SK-N-SH (cell line): ENCODE data around the gene MON2. TPM values are rescaled to one million over a fixed set of nuclear protein-coding genes. Genes with fewer than 3 reads are reported as not detected.
A peak's percentile ranks its signal among the peaks of the same experiment; 100 is the strongest.

ENCODE experiments used
- CTCF ChIA-PET: fragments of 300-600, 350-600 bp; formaldehyde crosslinking; extraction: SDS; loops from one replicate; lab custom pipeline; 2021; lab: Yijun Ruan, JAX
- POLR2A ChIA-PET: fragments of 350-600 bp; sonication (Branson Sonifier 250); formaldehyde crosslinking; extraction: SDS; loops from one replicate; lab custom pipeline; 2020; ENCODE audit warnings: antibody characterized with exemption, inconsistent platforms; lab: Yijun Ruan, JAX
- DNase-seq: peaks from one replicate; pipeline ENCODE4 v3.0.0; 2012
- H2AFZ ChIP-seq: fragments of 200-600 bp; sonication (generic); 2 replicates; pipeline ENCODE4 v1.8.1; 2016; ENCODE audit warnings: antibody characterized with exemption, mild to moderate bottlenecking, low read depth
- H3F3A ChIP-seq: fragments of 200-600 bp; sonication (generic); replicated peaks from 2 replicates; pipeline ENCODE3; 2016; ENCODE audit warnings: antibody characterized with exemption, mild to moderate bottlenecking; ENCODE audit not compliant: insufficient read depth
- H3K27ac ChIP-seq, 2 experiments: fragments of 200-500 bp in 1 of 2; fragments of 200-600 bp in 1 of 2; sonication (Bioruptor generic) in 1 of 2; sonication (generic), shearing (Covaris generic) in 1 of 2; 2 replicates each; pipeline versions ENCODE4 v1.5.1 to v1.6.1; 2014 to 2016; ENCODE audit warnings: low read depth in 2 of 2, inconsistent platforms in 1 of 2, low read length in 1 of 2, mild to moderate bottlenecking in 1 of 2, mixed read lengths in 1 of 2
- H3K27me3 ChIP-seq: fragments of 200-600 bp; sonication (generic), shearing (Covaris generic); 2 replicates; pipeline ENCODE4 v1.6.1; 2016; ENCODE audit warnings: mixed run types; ENCODE audit not compliant: insufficient read depth
- H3K36me3 ChIP-seq, 2 experiments: fragments of 200-500 bp in 1 of 2; fragments of 200-600 bp in 1 of 2; sonication (Bioruptor generic) in 1 of 2; sonication (generic) in 1 of 2; replicated peaks in 1 of 2; 2 replicates each; pipeline versions ENCODE3 to v1.5.1; 2014 to 2016; ENCODE audit warnings: low read length in 1 of 2, mild to moderate bottlenecking in 1 of 2; ENCODE audit not compliant: insufficient read depth in 2 of 2, control insufficient read depth in 1 of 2
- H3K4me1 ChIP-seq, 2 experiments: fragments of 200-500 bp in 1 of 2; fragments of 200-600 bp in 1 of 2; sonication (Bioruptor generic) in 1 of 2; sonication (generic), shearing (Covaris generic) in 1 of 2; 2 replicates each; pipeline versions ENCODE4 v1.5.1 to v1.6.1; 2014 to 2016; ENCODE audit warnings: low read depth in 1 of 2, low read length in 1 of 2, mixed run types in 1 of 2; ENCODE audit not compliant: insufficient read depth in 2 of 2, control insufficient read depth in 1 of 2
- H3K4me2 ChIP-seq: fragments of 200-600 bp; sonication (generic), shearing (Covaris generic); 2 replicates; pipeline ENCODE4 v1.6.1; 2017; ENCODE audit warnings: mixed run types
- H3K4me3 ChIP-seq, 2 experiments: fragments of 200-500 bp in 1 of 2; fragments of 200-600 bp in 1 of 2; sonication (Bioruptor generic) in 1 of 2; sonication (generic), shearing (Covaris generic) in 1 of 2; 2 replicates each; pipeline versions ENCODE4 v1.5.1 to v1.8.1; 2014 to 2016; ENCODE audit warnings: low read depth in 2 of 2, inconsistent platforms in 1 of 2, low read length in 1 of 2, mild to moderate bottlenecking in 1 of 2, mixed read lengths in 1 of 2, moderate library complexity in 1 of 2
- H3K79me2 ChIP-seq: fragments of 200-600 bp; sonication (generic); 2 replicates; pipeline ENCODE4 v1.8.1; 2017; ENCODE audit warnings: mild to moderate bottlenecking; ENCODE audit not compliant: insufficient read depth
- H3K9ac ChIP-seq: fragments of 200-600 bp; sonication (generic); 2 replicates; pipeline ENCODE4 v1.6.1; 2017; ENCODE audit warnings: mixed run types
- H3K9me2 ChIP-seq: fragments of 200-600 bp; sonication (generic); 2 replicates; pipeline ENCODE4 v1.6.1; 2017; ENCODE audit warnings: mixed run types
- H3K9me3 ChIP-seq: fragments of 200-600 bp; sonication (generic); 2 replicates; pipeline ENCODE4 v1.6.1; 2017; ENCODE audit warnings: mixed run types, mild to moderate bottlenecking, moderate library complexity
- H4K20me1 ChIP-seq: fragments of 200-600 bp; sonication (generic); 2 replicates; pipeline ENCODE4 v1.6.1; 2017; ENCODE audit warnings: mild to moderate bottlenecking, mixed run types; ENCODE audit not compliant: insufficient read depth
- CTCF ChIP-seq: fragments of 200-600 bp; sonication (generic); IDR thresholded peaks from 2 replicates; pipeline ENCODE4 v1.6.1; 2017; ENCODE audit warnings: antibody characterized with exemption, mild to moderate bottlenecking, moderate library complexity
- ELF1 ChIP-seq: IDR thresholded peaks from 2 replicates; pipeline ENCODE4 v1.4.0; 2012
- FOSL2 ChIP-seq: IDR thresholded peaks from 2 replicates; pipeline ENCODE4 v1.4.0; 2012; ENCODE audit warnings: low read depth, mild to moderate bottlenecking, moderate library complexity, borderline replicate concordance
- FOXJ3 ChIP-seq: sonication (generic); formaldehyde crosslinking; IDR thresholded peaks from 2 replicates; pipeline ENCODE4 v1.5.1; 2020; ENCODE audit warnings: mild to moderate bottlenecking, missing genetic modification reagents
- FOXM1 ChIP-seq: IDR thresholded peaks from 2 replicates; pipeline ENCODE4 v1.4.0; 2012; ENCODE audit warnings: low read depth, mild to moderate bottlenecking
- IRF3 ChIP-seq: fragments of 150-350 bp; IDR thresholded peaks from 2 replicates; pipeline ENCODE4 v1.6.1; 2016; ENCODE audit warnings: mild to moderate bottlenecking, low read depth, low read length
- JUND ChIP-seq: IDR thresholded peaks from 2 replicates; pipeline ENCODE4 v1.4.0; 2012
- NFIC ChIP-seq: IDR thresholded peaks from 2 replicates; pipeline ENCODE4 v1.4.0; 2012; ENCODE audit warnings: borderline replicate concordance
- POLR2AphosphoS5 ChIP-seq: IDR thresholded peaks from 2 replicates; pipeline ENCODE4 v1.6.1; 2012; ENCODE audit warnings: low read depth, low read length
- RCOR1 ChIP-seq: fragments of 150-350 bp; IDR thresholded peaks from 2 replicates; pipeline ENCODE4 v1.6.1; 2017; ENCODE audit warnings: antibody characterized with exemption, low read length
- REST ChIP-seq: IDR thresholded peaks from 2 replicates; pipeline ENCODE4 v1.6.1; 2012; ENCODE audit warnings: mild to moderate bottlenecking, low read depth, low read length, moderate library complexity
- RFX5 ChIP-seq: IDR thresholded peaks from 2 replicates; pipeline ENCODE4 v1.6.1; 2012; ENCODE audit warnings: mild to moderate bottlenecking, improper control_type of control experiment, low read length
- TAF1 ChIP-seq: IDR thresholded peaks from 2 replicates; pipeline ENCODE4 v1.6.1; 2012; ENCODE audit warnings: low read depth, mild to moderate bottlenecking, low read length, moderate library complexity, borderline replicate concordance
- TEAD4 ChIP-seq: IDR thresholded peaks from 2 replicates; pipeline ENCODE4 v1.4.0; 2012; ENCODE audit warnings: mild to moderate bottlenecking, borderline replicate concordance; ENCODE audit not compliant: insufficient read depth
- USF1 ChIP-seq: IDR thresholded peaks from 2 replicates; pipeline ENCODE4 v1.4.0; 2012; ENCODE audit warnings: low read depth, borderline replicate concordance
- USF2 ChIP-seq: fragments of 150-350 bp; IDR thresholded peaks from 2 replicates; pipeline ENCODE4 v1.6.1; 2017; ENCODE audit warnings: antibody characterized with exemption, low read length, low read depth, borderline replicate concordance
- WGBS: methylation state at CpG from one replicate; pipeline ENCODE4 v1.1.6; 2017; ENCODE audit warnings: low lambda C conversion rate; 5-methylcytosine and 5-hydroxymethylcytosine counted together
- polyA plus RNA-seq, 3 experiments: library from polyadenylated mRNA; depleted of rRNA; stranded (reverse); fragments of >200 nt; gene quantifications; 2 replicates each; pipeline ENCODE4 v1.2.3, GENCODE V29; 2012

Gene MON2
- polyA plus RNA-seq, 1 of the 3 experiments (the other 2 are of a cell fraction) = 4.4 TPM

- POLR2A ChIA-PET = no interaction called here
- H3K9ac ChIP-seq = no peak overlapping the region
- H3K4me1 ChIP-seq = no peaks in the 10 kb centered on the region; a peak in 2 of 4 replicates
- TF ChIP-seq ELF1 (no peak), CTCF (peak; percentile 26), JUND (no peak), TAF1 (no peak), NFIC (no peak)
- no peak overlapping the region for H3K27ac ChIP-seq
- H3K4me3 ChIP-seq = no peak overlapping the region
- H3K9me2 ChIP-seq = no peaks in the 10 kb centered on the region
- no peak for DNase-seq
- no peaks in the 10 kb centered on the region for H3K9me3 ChIP-seq
- peaks cover 14 to 47% of the 10 kb centered on the region in 2 experiments for H3K36me3 ChIP-seq
- no peaks in the 10 kb centered on the region for H4K20me1 ChIP-seq
- no peaks in the 10 kb centered on the region for H3F3A ChIP-seq
- no peak overlapping the region for H2AFZ ChIP-seq
- 91% methylated on average over 2 of the region's 2 CpGs for WGBS
- no peaks in the 10 kb centered on the region; the same call in 1 of the 2 replicates for H3K79me2 ChIP-seq
- no peaks in the 10 kb centered on the region for H3K27me3 ChIP-seq
- no peak overlapping the region for H3K4me2 ChIP-seq
- CTCF ChIA-PET = interaction anchor here (1.5 kb wide), 1 partner anchor 271 kb away, joined by 4 read pairs; no protein-coding TSS in a partner anchor
Observed at GRCh38 chr12:62522984-62523383, 56.4 kb downstream of the MON2 start.

GRCh38 chr12:62523619-62524018, 57.0 kb downstream of the MON2 start:
- Histone ChIP-seq H4K20me1 (no peaks in the 10 kb centered on the region), H3K9ac (no peak overlapping the region), H3K4me1 (no peaks in the 10 kb centered on the region; a peak in 2 of 4 replicates), H3K36me3 (peaks cover 20 to 49% of the 10 kb centered on the region in 2 experiments), H3K9me2 (no peaks in the 10 kb centered on the region), H3K27ac (no peak overlapping the region), H3F3A (no peaks in the 10 kb centered on the region), H3K79me2 (peaks cover 1% of the 10 kb centered on the region), H3K4me3 (no peak overlapping the region), H3K4me2 (no peak overlapping the region), H3K27me3 (no peaks in the 10 kb centered on the region), H2AFZ (no peak overlapping the region), H3K9me3 (no peaks in the 10 kb centered on the region)
- 84% methylated on average over 1 of the region's 1 CpG for WGBS
- DNase-seq = no peak
- TF ChIP-seq FOSL2 = no peak
- TF ChIP-seq POLR2AphosphoS5 = no peak
- no peak for TF ChIP-seq REST
- TF ChIP-seq USF1 = no peak
- no peak for TF ChIP-seq IRF3
- no peak for TF ChIP-seq TEAD4
- TF ChIP-seq RFX5 = no peak
- no peak for TF ChIP-seq NFIC
- TF ChIP-seq JUND = no peak
- no peak for TF ChIP-seq FOXJ3 (CRISPR knock-in tag)
- no peak for TF ChIP-seq USF2
- no peak for TF ChIP-seq FOXM1
- no peak for TF ChIP-seq ELF1
- TF ChIP-seq RCOR1 = no peak
- no peak for TF ChIP-seq CTCF
- CTCF ChIA-PET = interaction anchor here (1.5 kb wide), 1 partner anchor 270 kb away, joined by 4 read pairs; no protein-coding TSS in a partner anchor
- POLR2A ChIA-PET = no interaction called here
